ENCODE data around the gene ARL2.

DNA sequence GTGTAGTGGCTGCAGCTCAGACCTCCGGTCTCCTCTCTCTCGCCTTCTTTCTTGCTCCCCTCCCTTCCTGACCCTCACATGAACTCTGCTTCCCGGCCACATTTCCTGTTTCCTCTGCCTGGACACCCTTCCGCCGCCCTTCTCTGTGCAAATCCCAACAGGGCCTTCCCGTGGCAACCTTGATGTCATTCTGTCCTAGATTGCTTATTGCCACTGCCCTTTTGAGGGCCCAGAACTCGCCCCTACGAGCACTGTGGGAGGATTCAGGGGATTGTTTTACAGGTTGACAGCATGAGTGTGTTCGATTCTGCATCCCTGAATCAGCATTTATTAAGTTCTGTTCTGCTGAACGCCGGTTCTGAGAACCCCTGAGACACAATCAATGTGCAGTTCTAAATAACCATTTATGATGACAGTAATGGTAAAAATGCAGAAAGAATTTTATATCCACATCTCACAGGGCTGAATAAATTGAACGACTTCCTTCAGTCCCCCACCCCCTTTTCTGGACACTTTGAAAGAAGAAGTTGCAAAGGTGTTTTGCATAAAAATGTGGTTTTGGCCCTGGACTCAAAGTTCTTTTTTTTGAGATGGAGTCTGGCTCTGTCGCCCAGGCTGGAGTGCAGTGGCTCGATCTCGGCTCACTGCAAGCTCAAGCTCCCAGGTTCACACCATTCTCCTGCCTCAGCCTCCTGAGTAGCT is 23.6 kb upstream of the ARL2 start:
- TF ChIP-seq SUZ12 (IDR thresholded peaks at IDR 0.05; ENCODE audit: extremely low read depth, insufficient read depth, insufficient read length) (no peak), ZNF274 (IDR thresholded peaks at IDR 0.05; ENCODE audit: low read depth, low read length) (no peak), YY1 (IDR thresholded peaks at IDR 0.05; ENCODE audit: insufficient read depth, insufficient read length) (no peak)

All from NT2/D1 (cell line).